Measurements from ENCODE around the gene PFN3.

- TF ChIP-seq CTCF (IDR thresholded peaks at IDR 0.05) (no peak), EP300 (IDR thresholded peaks at IDR 0.05) (no peak), POLR2A (IDR thresholded peaks at IDR 0.05) (no peak), POLR2AphosphoS5 (IDR thresholded peaks at IDR 0.05) (no peak)
Measured at GRCh38 chr5:177359860-177360259, 40.6 kb downstream of the PFN3 start.

All from sigmoid colon (tissue), 4 donors.